Measurements from ENCODE around the gene MYL12A.
"Not testable (repeated sequence)": the region's sequence is repeated elsewhere in the genome, so short reads cannot be mapped to it uniquely, and the experiment has no call there.

Gene MYL12A

GRCh38 chr18:3255611-3256165 lies 8.1 kb downstream of the MYL12A start:
- no peak for DNase-seq (ENCODE audit: low read depth)

GRCh38 chr18:3256693-3257626 lies 9.4 kb downstream of the MYL12A start:
- no peak for DNase-seq (ENCODE audit: low read depth)

GRCh38 chr18:3257627-3258120 lies 10.1 kb downstream of the MYL12A start:
- no peak for DNase-seq (ENCODE audit: low read depth)

GRCh38 chr18:3260995-3261372 lies 13.4 kb downstream of the MYL12A start:
- DNase-seq (ENCODE audit: low read depth): no peak

DNA sequence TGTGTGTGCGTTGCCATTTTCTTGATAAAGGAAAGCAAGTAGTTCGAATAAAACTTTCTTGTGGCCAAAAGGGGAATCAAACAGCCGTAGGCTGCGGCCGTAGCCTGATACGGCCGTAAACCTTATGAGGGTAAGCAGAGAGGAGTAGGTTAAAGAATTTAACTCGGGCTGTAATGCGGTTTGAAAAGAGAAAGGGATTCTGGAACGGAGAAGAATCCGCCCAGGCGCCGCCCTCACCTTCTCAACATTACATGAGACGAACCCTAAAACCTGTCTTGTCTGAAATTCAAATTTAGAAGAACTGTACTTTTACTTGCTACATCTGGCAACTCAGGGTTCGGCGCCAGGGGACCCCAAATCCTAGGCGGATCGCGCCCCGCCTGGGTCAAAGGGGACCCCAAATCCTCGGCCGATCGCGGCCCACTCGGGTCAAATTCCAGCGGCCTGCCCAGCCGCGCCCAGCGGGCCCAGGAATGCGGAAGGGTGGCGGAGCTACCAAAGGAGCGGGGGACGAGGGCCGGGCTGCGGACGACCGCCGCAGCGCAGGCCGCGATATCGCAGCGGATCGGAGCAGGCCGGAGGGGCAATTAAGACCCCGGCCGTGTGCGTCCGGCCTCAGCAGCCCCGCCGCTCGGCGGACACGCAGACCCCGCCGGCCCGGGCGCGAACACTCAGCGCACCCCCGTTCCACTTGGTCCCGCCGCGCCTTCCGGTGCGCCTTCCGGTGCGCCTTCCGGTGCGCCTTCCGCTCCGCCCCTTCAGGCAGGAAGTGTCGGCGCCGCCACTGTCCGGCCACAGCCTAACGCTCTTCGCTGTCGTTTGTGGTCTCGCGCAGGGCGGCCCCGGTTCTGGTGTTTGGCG lies 14.0 kb downstream of the MYL12A start, which contains the start of gene MYL12B:
Gene MYL12B (plus strand): TSS at position 761 of the 861 bp plus-strand sequence. CDS start 10,766 bp downstream, outside the sequence.
- DNase-seq (ENCODE audit: low read depth): no peak

- DNase-seq (ENCODE audit: low read depth): no peak
Observed at GRCh38 chr18:3262234-3263131, 14.9 kb downstream of the MYL12A start.

- DNase-seq (ENCODE audit: low read depth): no peak
Observed at GRCh38 chr18:3263132-3263700, 15.6 kb downstream of the MYL12A start.

- no peak for DNase-seq (ENCODE audit: low read depth)
Observed at GRCh38 chr18:3264362-3264761, 16.8 kb downstream of the MYL12A start.

GRCh38 chr18:3265564-3266033 lies 18.0 kb downstream of the MYL12A start:
- DNase-seq (ENCODE audit: low read depth): no peak

GRCh38 chr18:3266062-3266608 lies 18.5 kb downstream of the MYL12A start:
- DNase-seq (ENCODE audit: low read depth): no peak

DNA sequence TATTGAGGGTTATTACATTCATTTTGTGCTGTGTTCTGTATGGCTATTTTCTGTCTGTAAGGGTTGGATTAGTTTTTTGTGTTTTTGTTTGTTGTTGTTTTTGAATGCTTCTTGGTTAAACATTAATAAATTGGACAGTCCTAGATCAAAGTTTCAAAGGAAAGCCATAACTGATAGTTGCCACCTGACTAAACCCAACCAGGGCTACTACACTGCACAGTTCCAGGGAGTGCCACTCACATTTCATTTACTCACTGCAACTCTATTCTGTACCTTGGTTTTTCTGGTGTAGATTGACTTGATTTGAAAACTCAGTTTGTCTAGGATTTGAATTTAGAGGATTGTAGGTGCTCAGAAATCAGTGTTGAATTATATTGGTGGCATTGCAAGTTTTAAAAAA lies 20.7 kb downstream of the MYL12A start:
- DNase-seq (ENCODE audit: low read depth): no peak

DNA sequence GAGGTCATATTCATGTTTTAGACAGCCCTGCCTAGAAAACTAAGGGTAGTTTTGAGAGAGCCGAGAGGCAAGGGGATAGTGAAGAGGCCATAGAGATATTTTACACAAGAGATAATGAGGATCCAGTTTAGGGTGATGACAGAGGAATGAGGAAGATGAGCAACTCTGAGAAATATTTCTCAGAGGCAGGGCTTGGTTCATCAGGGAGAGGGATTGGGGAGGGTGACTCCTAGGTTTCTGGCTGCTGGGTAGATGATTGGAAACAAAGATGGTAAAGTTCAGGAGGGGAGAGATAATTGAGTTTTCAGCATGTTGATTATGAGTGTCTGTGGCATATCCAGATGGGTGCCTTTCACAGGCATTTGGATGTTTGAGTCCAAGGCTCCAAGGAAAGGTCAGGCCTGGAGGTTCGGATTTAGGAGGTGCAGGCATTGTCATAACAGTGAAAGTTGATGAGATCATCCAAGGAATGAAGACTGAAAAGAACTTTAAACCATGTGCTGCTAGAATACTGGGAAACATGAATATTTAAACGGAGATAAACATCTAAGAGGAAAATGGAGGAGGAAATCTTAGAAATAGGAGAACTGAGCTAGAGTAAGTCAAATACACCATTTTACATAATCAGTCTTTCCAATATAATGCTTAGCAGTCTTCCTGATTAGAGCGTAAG lies 21.8 kb downstream of the MYL12A start:
- no peak for DNase-seq (ENCODE audit: low read depth)

DNA sequence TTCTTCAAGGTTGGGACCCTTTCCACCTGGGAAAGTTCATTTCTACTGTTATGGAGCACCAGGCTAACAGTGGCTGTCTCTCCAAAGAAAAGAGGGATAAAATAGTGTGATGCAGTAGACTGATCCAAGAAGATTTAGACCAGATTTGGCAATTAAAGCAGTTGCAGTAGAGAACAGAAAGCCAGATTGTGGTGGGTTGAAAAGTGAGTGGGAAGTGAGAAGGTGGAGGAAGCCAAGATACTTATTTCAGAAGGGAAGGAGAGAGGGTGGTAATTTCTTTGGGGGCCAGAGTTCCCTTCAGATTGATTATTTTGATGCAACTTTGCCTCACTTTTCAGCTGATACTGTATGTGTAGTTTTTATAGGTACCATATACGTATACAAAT lies 22.3 kb downstream of the MYL12A start:
- DNase-seq (ENCODE audit: low read depth): no peak

GRCh38 chr18:3273042-3273441 lies 25.4 kb downstream of the MYL12A start:
- DNase-seq (ENCODE audit: low read depth): no peak

GRCh38 chr18:3277643-3278213 lies 30.1 kb downstream of the MYL12A start:
- not testable (repeated sequence) for DNase-seq (ENCODE audit: low read depth)

DNA sequence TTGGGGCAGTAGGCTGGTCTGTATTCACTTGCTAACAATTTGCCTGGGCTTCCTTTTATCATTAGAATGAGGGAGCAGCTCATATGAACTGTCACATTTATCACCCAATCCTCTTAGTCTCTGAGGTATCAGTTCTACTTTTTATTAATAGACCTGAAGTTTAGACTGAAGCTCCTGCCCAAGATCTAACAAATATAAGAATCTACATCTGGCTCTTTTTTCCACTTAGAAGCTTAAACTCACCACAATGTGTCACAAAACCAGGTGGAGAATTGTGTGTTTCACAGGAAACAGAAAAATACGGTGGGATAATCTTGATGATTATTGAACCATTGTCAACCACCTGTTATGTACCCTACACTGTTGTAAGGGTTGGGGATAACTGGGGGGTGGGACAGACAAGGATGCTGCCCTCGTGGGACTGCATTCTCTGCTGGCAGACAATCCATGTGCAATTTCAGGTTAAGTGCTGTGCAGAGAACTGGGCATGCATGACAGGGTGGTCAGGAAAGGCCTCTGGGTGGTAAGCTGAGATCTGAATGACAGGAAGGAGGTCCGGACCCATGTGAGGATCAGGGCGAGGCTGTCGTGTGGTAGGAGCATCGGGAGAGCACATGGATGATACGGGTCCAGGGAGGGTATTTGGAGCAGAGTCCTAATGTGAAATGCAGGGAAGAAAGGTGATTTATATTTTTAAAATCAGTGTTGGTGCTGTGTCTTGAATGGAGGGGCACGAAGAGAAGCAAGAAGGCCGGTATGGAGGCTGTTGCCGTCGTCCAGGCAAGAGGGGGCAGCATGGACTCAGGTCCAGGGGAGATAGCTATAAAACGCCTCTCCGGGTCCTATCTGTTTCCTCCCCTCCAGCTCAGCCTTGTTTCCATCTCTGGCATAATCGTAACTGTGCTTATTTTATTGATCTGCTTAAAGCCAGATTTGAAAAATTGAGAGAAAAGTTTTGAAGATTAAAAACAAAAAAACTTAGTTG lies 31.9 kb downstream of the MYL12A start:
- DNase-seq (ENCODE audit: low read depth): no peak

- peak; percentile 70 for DNase-seq (ENCODE audit: low read depth)
Observed at GRCh38 chr18:3281456-3282400, 34.1 kb downstream of the MYL12A start.
